ENCODE measurements around the gene FRZB. TPM values are rescaled to one million over a fixed set of nuclear protein-coding genes. Genes with fewer than 3 reads are reported as not detected.
A peak's percentile ranks its signal among the peaks of the same experiment; 100 is the strongest.

The FRZB gene
- total and polyA plus RNA-seq, 9 of the 15 experiments (the other 6 are each of a cell fraction or from before 2014, with no cell fraction given): 0.01 to 0.05 (median 0.03) TPM; not detected in 6

DNA sequence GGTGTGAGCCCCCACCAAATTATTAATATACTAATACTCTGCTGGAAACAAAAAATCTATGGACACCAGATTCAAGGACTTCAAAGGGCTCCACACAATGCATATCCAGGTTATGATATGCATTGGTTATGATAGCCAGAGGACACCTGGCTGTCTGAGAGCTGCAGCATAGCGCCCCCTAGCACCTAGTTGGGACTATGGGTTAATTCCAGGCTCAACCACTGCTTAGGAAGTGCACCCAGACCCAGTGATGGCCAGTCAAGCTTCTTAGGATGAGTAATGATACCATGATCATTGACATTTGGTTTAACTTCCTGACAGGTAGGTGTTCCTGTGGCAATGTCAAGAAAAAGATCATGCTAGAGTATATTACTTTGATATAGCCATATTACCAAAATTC, 3.8 kb upstream of the FRZB start:
- CTCF ChIA-PET (ENCODE audit: low intra/inter-chr PET ratio): no interaction called here
- no TSS peak for BruUV-seq (replicated peaks)
- TF ChIP-seq THRB (CRISPR knock-in tag; conservative IDR thresholded peaks at IDR 0.05): no peak
- peak; percentile 59; the same call in 1 of the 2 replicates for TF ChIP-seq SMC3 (conservative IDR thresholded peaks at IDR 0.05; ENCODE audit: insufficient read depth, low read depth, low read length)
- TF ChIP-seq CTCF (IDR thresholded peaks at IDR 0.05 in 2 of 3, conservative IDR thresholded peaks at IDR 0.05 in 1 of 3; ENCODE audit: insufficient read depth in 2 of 3, low read depth in 1 of 3, low read length in 3 of 3): peak; percentile 84 to 90 (median 86)
- no peak for TF ChIP-seq PHB (CRISPR knock-in tag; IDR thresholded peaks at IDR 0.05)
- TF ChIP-seq POLR2H (tag; IDR thresholded peaks at IDR 0.05; ENCODE audit: low read depth): no peak
- no peak for TF ChIP-seq ZNF277 (CRISPR knock-in tag; IDR thresholded peaks at IDR 0.05; ENCODE audit: borderline replicate concordance)
- TF ChIP-seq, protein P1, sequence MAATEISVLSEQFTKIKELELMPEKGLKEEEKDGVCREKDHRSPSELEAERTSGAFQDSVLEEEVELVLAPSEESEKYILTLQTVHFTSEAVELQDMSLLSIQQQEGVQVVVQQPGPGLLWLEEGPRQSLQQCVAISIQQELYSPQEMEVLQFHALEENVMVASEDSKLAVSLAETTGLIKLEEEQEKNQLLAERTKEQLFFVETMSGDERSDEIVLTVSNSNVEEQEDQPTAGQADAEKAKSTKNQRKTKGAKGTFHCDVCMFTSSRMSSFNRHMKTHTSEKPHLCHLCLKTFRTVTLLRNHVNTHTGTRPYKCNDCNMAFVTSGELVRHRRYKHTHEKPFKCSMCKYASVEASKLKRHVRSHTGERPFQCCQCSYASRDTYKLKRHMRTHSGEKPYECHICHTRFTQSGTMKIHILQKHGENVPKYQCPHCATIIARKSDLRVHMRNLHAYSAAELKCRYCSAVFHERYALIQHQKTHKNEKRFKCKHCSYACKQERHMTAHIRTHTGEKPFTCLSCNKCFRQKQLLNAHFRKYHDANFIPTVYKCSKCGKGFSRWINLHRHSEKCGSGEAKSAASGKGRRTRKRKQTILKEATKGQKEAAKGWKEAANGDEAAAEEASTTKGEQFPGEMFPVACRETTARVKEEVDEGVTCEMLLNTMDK (IDR thresholded peaks at IDR 0.05; ENCODE audit: borderline replicate concordance, insufficient read depth, low read depth, low read length, poor library complexity, severe bottlenecking): peak; percentile 44
- no peak for TF ChIP-seq NFIC (IDR thresholded peaks at IDR 0.05)
- no peak for TF ChIP-seq BDP1 (IDR thresholded peaks at IDR 0.05; ENCODE audit: insufficient read depth, insufficient read length)
- 0 out of 2 replicates have a peak, but pooled peaks have one; percentile 51 for TF ChIP-seq ZNF134 (CRISPR knock-in tag; conservative IDR thresholded peaks at IDR 0.05)
- no peak for TF ChIP-seq POLR2A (conservative IDR thresholded peaks at IDR 0.05)
- TF ChIP-seq CBX3 (IDR thresholded peaks at IDR 0.05; ENCODE audit: borderline replicate concordance in 1 of 2, low read length in 2 of 2): no peak
- no peak for TF ChIP-seq CCAR2 (IDR thresholded peaks at IDR 0.05; ENCODE audit: low read depth, low read length)
- TF ChIP-seq BRD9 (IDR thresholded peaks at IDR 0.05; ENCODE audit: low read depth, partially characterized antibody): no peak

More for the DNA sequence above, 3.8 kb upstream of the FRZB start:
- in situ Hi-C loops (cut with MboI): no loop called here
- intact Hi-C loops (cut with micrococcal nuclease): loop anchor here (1.0 kb wide), 1 partner anchor 103 kb away; no protein-coding TSS in a partner anchor
- peaks cover 0 to 15% of the 10 kb centered on the region in 2 experiments; a peak in 1 of 5 replicates for H3K4me1 ChIP-seq (replicated peaks in 1 of 2; ENCODE audit: control insufficient read depth in 2 of 2, insufficient read depth in 2 of 2, low read length in 2 of 2)
- no peaks in the 10 kb centered on the region; the same call in 1 of the 2 replicates for H3K9me3 ChIP-seq (replicated peaks; ENCODE audit: control insufficient read depth, insufficient read depth, low read depth, low read length)
- H3K9me1 ChIP-seq (ENCODE audit: control insufficient read depth, insufficient read depth, low read length): no peaks in the 10 kb centered on the region
- no peak overlapping the region for H3K4me3 ChIP-seq
- 0% methylated on average over 1 of the region's 1 CpG for WGBS (ENCODE audit: insufficient coverage, low coverage, missing lambda C conversion rate)
- ATAC-seq (peak; percentile 95), FAIRE-seq (peak; percentile 97), DNase-seq (ENCODE audit: extremely low read depth in 1 of 4, low spot score in 3 of 4) (peak; percentile 33 to 79 (median 58))
- peaks cover 23 to 31% of the 10 kb centered on the region in 2 experiments for H3K27me3 ChIP-seq (ENCODE audit: control insufficient read depth in 2 of 2, insufficient read depth in 2 of 2, low read length in 2 of 2)
- no peak overlapping the region for H3K9ac ChIP-seq (ENCODE audit: insufficient read depth in 1 of 2, low read depth in 2 of 2, low read length in 2 of 2)
- no peak overlapping the region for H3K27ac ChIP-seq (ENCODE audit: extremely low read depth, low read depth, low read length)
- no peaks in the 10 kb centered on the region for H3K79me2 ChIP-seq (ENCODE audit: control insufficient read depth, insufficient read depth, low read length)
- H2AFZ ChIP-seq (ENCODE audit: low read depth, low read length): no peak overlapping the region
- no peak overlapping the region for H3K4me2 ChIP-seq (ENCODE audit: insufficient read depth, low read length)
- POLR2A ChIA-PET: no interaction called here
- no peaks in the 10 kb centered on the region for H3K36me3 ChIP-seq (ENCODE audit: control insufficient read depth, insufficient read depth, low read length)
- H4K20me1 ChIP-seq (replicated peaks; ENCODE audit: control insufficient read depth, insufficient read depth, low read length): no peaks in the 10 kb centered on the region; the same call in 1 of the 2 replicates

Measured in K562 (cell line).